Measurements from ENCODE around the gene GNRH2. TPM values are rescaled to one million over a fixed set of nuclear protein-coding genes. Genes with fewer than 3 reads are reported as not detected.
"Not testable (repeated sequence)": the region's sequence is repeated elsewhere in the genome, so short reads cannot be mapped to it uniquely, and the experiment has no call there.

GNRH2 gene, protein sequence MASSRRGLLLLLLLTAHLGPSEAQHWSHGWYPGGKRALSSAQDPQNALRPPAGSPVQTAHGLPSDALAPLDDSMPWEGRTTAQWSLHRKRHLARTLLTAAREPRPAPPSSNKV
- 1 to 10 TPM in 1 of 3 donors, under 1 TPM in 2; 0.46 to 3.0 (median 0.90) TPM for total RNA-seq

DNA sequence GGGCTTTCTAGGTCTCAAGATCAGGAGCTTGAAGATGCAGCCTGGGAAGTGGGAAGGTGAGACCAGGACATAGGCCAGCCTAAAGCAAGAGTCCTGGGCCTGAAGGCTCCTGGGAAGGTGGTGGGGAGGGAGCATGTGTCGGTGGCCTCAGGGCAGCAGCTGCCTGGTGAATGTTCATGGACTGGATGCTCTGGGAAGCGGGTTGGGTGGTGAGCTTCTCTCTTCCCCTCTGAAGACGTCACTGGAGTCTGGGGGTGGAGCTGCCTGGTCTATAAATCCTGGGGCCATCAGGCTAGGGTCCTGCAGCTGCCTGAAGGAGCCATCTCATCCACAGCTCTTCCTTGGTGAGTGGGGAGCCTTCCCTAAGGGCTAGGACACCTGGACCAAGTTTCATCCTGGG is at the start of gene GNRH2:
GNRH2 (plus strand) TSS at position 301 of the 400 bp plus-strand sequence. CDS start 793 bp downstream, outside the sequence.
- no peak for ATAC-seq
- Mint-ChIP-seq H3K27me3 (ENCODE audit: low read depth) (no peaks in the 10 kb centered on the region), H3K36me3 (ENCODE audit: insufficient read depth) (peaks cover 18% of the 10 kb centered on the region), H3K9me3 (no peaks in the 10 kb centered on the region), H3K4me3 (peak within 1 kb of the TSS; percentile 90), H3K4me1 (ENCODE audit: low read depth) (peaks cover 17% of the 10 kb centered on the region)
- DNase-seq: no peak

DNA sequence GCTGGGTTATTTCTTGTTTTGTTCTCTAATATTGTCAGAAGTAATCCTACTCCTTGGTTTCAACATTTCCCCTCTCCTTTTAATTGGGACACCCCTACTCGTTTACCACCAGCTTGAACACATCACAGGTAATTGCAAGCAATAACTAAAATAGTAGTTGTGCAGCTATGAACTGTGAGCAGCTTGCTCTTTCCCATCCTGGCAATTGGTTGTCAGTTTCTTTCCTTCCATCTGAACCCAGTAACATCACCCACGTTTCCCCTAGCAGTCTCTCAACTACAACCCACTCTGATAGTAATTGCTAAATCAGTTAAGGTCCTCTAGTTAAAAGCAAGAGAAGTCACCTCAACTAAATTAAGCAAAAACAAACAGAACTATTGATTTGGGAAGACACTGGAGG is 47.6 kb upstream of the GNRH2 start:
- peaks cover 36% of the 10 kb centered on the region for H3K36me3 Mint-ChIP-seq (ENCODE audit: insufficient read depth)
- no peaks in the 10 kb centered on the region for H3K27me3 Mint-ChIP-seq (ENCODE audit: low read depth)
- ATAC-seq: no peak
- no peak for DNase-seq
- no peak overlapping the region for H3K4me3 Mint-ChIP-seq
- no peaks in the 10 kb centered on the region for H3K9me3 Mint-ChIP-seq
- no peaks in the 10 kb centered on the region for H3K4me1 Mint-ChIP-seq (ENCODE audit: low read depth)

DNA sequence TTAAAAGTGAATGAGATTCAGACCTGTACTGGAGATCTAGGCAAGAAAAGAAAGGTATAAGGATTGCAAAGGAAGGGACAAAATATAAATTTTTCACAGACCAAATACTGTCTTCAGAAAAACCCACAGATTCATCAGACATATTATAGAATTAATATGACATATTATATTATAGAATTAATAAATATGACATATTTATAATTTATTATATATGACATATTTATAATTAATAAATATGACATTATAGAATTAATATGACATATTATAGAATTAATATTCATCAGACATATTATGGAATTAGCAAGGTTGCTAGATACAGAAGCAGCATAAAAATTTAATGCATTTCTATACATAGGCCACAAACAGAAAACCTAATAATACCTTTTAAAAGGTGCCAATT is 44.7 kb upstream of the GNRH2 start:
- no peaks in the 10 kb centered on the region for H3K4me1 Mint-ChIP-seq (ENCODE audit: low read depth)
- H3K4me3 Mint-ChIP-seq: no peak overlapping the region
- H3K36me3 Mint-ChIP-seq (ENCODE audit: insufficient read depth): peaks cover 30% of the 10 kb centered on the region
- H3K27me3 Mint-ChIP-seq (ENCODE audit: low read depth): no peaks in the 10 kb centered on the region
- H3K9me3 Mint-ChIP-seq: no peaks in the 10 kb centered on the region
- ATAC-seq: no peak
- DNase-seq: no peak

DNA sequence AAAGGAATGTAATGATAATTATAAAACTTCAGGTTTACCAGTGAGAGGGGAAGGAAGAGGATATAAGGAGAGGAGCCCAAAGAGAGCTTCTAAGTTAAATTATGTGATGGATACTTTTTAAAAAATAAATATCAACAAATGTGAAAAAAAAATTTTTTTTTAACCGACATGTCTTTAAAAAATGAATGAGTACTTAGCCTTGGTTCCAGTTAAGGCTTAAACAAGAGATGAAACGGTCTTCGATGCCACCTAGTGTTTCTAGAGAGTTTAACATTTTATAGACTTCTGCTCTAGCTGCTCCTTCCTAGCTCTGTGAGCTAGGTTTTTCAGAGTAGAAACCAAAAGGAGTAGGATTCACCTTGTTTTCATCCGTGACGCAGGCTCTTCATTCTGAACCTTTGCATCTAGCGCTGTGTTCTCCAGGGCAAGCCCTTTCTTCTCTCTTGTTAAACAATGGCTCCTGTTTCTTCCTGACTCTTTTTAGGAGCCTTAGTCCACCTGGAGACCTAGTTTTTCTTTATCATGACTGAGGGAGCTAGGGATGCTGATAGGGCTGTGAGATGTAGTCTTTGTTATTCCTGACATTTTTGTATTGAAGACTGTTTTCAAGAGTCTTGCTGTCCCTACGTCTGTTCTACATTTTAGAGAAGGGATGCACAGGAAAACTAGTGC is 42.4 kb upstream of the GNRH2 start:
- Mint-ChIP-seq H3K4me1 (ENCODE audit: low read depth) (no peaks in the 10 kb centered on the region), H3K4me3 (no peak overlapping the region), H3K27me3 (ENCODE audit: low read depth) (no peaks in the 10 kb centered on the region), H3K36me3 (ENCODE audit: insufficient read depth) (peaks cover 19% of the 10 kb centered on the region), H3K9me3 (no peaks in the 10 kb centered on the region)
- peak; percentile 89 for ATAC-seq
- DNase-seq: no peak

DNA sequence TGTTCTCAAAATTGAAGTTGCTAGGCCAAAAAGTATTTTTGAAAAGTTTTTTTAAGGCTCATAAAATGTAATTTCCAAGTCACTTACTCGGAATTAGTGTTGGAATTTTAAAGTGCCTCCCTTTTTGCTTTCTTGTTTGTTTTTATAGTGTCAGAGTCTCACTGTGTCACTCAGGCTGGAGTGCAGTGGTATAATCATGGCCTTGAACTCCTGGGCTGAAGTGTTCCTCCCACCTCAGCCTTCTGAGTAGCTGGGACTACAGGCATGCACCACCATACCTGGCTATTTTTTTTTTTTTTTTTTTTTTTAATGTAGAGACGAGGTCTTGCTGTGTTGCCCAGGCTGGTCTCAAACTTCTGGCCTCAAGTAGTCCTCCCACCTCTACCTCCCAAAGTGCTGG is 40.0 kb upstream of the GNRH2 start:
- no peak for DNase-seq
- ATAC-seq: no peak
- H3K4me1 Mint-ChIP-seq (ENCODE audit: low read depth): no peaks in the 10 kb centered on the region
- no peaks in the 10 kb centered on the region for H3K27me3 Mint-ChIP-seq (ENCODE audit: low read depth)
- H3K4me3 Mint-ChIP-seq: no peak overlapping the region
- H3K36me3 Mint-ChIP-seq (ENCODE audit: insufficient read depth): peaks cover 14% of the 10 kb centered on the region
- no peaks in the 10 kb centered on the region for H3K9me3 Mint-ChIP-seq

DNA sequence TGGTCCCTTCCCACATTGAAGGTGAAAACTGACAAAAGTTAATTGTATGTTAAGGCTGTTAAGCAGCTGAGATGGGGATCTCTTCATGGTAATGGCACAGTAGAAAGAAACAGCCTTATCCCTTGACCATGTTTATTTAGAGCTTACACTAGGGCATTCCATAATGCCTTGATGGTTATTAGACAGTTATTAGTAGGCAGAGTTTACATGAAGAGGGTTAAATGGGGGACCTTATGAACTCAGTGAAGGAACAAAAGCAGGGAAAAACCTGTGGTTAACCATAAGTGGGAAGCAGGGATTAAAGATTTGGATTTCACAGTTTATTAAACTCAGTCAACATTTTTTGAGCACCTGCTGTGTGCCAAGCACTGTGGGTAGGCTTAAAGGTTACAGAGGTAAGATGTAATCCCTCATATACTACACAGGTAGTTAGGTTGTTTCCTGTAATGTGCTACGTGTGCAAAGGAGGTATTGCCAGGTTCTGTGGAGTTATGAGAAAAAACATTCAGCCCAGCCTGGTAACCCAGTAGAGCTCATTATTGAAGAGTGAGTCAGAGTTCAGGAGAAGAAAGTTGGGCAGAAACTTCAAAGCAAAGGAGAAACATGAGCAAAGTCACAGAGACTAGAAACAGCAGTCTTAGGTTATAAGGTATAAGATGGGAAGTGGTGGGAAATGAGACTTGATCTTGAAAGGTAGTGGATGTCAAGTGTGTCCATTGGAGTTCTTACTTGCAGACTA is 32.3 kb upstream of the GNRH2 start:
- DNase-seq (no peak), ATAC-seq (peak; percentile 81 to 85)
- H3K36me3 Mint-ChIP-seq (ENCODE audit: insufficient read depth): peaks cover 28% of the 10 kb centered on the region
- H3K4me1 Mint-ChIP-seq (ENCODE audit: low read depth): peaks cover 34% of the 10 kb centered on the region
- H3K4me3 Mint-ChIP-seq: peak overlapping the region; percentile 14
- H3K27me3 Mint-ChIP-seq (ENCODE audit: low read depth): no peaks in the 10 kb centered on the region
- no peaks in the 10 kb centered on the region for H3K9me3 Mint-ChIP-seq

DNA sequence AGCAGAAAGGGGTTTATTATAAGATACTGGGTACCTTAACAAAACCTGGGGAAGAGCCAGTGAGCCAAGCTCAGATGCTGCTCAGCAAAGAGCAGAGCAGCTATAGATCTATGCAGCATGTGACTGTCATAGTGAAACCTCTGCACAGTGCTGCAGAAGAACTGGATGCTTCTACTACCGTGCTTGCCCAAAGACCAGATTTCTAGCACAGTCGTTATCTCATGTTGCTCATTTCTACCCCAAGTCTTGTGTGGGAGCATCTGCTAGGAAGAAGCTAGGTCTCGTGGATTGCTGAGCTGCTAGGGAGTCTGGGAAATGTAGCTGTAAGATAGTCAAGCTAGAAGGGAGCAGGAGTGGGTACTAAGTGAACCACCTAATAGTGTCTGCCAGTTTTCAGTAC is 31.7 kb upstream of the GNRH2 start:
- Mint-ChIP-seq H3K36me3 (ENCODE audit: insufficient read depth) (peaks cover 30% of the 10 kb centered on the region), H3K4me1 (ENCODE audit: low read depth) (peaks cover 34% of the 10 kb centered on the region), H3K9me3 (no peaks in the 10 kb centered on the region), H3K27me3 (ENCODE audit: low read depth) (no peaks in the 10 kb centered on the region), H3K4me3 (peak overlapping the region; percentile 5)
- ATAC-seq: peak; percentile 71 to 74
- DNase-seq: no peak

DNA sequence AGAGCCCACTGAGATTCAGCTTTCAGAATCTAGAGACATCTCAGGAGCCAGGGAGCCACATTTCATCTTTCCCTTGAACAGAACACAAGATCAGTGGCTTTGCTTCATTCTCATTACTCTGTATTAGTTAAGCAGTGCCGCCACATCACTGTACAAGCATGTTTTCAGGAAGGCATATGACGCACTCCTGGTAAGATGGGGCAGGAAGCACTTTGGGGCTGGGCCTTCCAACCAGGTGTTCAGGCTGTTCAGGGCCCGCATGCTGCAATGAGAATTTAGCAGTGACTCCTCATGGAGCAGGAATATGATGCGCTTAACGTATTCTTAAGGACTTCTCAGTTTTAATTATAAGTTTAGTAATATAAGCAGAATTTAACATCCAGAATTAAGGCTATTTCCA is 29.7 kb upstream of the GNRH2 start:
- no peak overlapping the region for H3K4me3 Mint-ChIP-seq
- DNase-seq (no peak), ATAC-seq (no peak)
- H3K27me3 Mint-ChIP-seq (ENCODE audit: low read depth): no peaks in the 10 kb centered on the region
- peaks cover 34% of the 10 kb centered on the region for H3K36me3 Mint-ChIP-seq (ENCODE audit: insufficient read depth)
- H3K9me3 Mint-ChIP-seq: no peaks in the 10 kb centered on the region
- H3K4me1 Mint-ChIP-seq (ENCODE audit: low read depth): peaks cover 34% of the 10 kb centered on the region

DNA sequence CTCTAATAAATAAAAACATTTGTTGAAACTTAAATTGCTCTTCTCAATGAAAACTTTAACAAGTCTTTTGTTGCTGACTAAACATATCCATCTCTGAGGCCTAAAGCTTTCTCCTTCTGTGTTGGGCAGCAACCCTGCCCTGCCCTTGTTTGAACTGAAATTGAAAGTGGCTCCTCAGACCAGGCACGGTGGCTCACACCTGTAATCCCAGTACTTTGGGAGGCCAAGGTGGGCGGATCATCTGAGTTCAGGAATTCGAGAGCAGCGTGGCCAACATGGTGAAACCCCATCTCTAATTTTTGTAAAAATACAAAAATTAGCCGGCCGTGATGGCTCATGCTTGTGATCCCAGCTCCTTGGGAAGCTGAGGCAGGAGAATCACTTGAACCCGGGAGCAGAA is 29.2 kb upstream of the GNRH2 start:
- ATAC-seq (no peak), DNase-seq (no peak)
- no peak overlapping the region for H3K4me3 Mint-ChIP-seq
- H3K9me3 Mint-ChIP-seq: no peaks in the 10 kb centered on the region
- no peaks in the 10 kb centered on the region for H3K27me3 Mint-ChIP-seq (ENCODE audit: low read depth)
- peaks cover 30% of the 10 kb centered on the region for H3K36me3 Mint-ChIP-seq (ENCODE audit: insufficient read depth)
- H3K4me1 Mint-ChIP-seq (ENCODE audit: low read depth): peaks cover 34% of the 10 kb centered on the region

DNA sequence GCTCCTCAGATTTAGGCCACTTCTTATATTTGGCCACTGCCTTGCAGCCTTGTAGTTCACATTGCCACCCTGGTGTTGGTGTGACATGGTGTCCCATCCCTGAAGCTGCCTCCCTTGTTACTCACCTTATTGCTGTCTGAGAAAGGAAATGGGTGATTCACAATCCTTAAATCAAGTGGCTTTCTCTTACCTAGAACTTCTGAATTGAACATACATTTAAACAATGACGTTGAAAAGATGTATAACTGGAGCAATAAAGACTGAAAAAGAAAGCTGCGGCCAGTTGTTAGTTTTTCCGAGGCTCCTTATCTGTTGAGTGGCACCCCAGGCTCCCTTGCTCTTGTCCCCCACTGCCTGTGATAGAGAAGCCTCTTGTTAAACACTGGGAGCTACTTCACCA is 28.8 kb upstream of the GNRH2 start:
- Mint-ChIP-seq H3K4me3 (no peak overlapping the region), H3K9me3 (no peaks in the 10 kb centered on the region), H3K36me3 (ENCODE audit: insufficient read depth) (peaks cover 26% of the 10 kb centered on the region), H3K27me3 (ENCODE audit: low read depth) (no peaks in the 10 kb centered on the region), H3K4me1 (ENCODE audit: low read depth) (peaks cover 32% of the 10 kb centered on the region)
- ATAC-seq: peak; percentile 41 to 62
- no peak for DNase-seq

DNA sequence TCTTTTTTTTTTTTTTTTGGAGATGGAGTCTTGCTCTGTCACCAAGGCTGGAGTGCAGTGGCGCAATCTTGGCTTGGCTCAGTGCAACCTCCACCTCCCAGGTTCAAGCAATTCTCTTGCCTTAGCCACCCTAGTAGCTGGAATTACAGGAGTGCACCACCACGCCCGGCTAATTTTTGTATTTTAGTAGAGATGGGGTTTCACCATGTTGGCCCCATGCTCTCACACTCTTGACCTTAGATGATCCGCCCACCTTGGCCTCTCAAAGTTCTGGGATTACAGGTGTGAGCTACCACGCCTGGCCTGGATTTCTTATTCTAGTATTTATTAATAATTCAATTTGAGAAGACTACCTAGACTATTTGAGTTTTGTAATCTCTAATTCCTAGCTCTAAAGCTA is 28.1 kb upstream of the GNRH2 start:
- not testable (repeated sequence) for H3K27me3 Mint-ChIP-seq (ENCODE audit: low read depth); H3K9me3 Mint-ChIP-seq; ATAC-seq; H3K4me3 Mint-ChIP-seq; DNase-seq
- Mint-ChIP-seq H3K4me1 (ENCODE audit: low read depth) (peaks cover 32% of the 10 kb centered on the region), H3K36me3 (ENCODE audit: insufficient read depth) (peaks cover 26% of the 10 kb centered on the region)

DNA sequence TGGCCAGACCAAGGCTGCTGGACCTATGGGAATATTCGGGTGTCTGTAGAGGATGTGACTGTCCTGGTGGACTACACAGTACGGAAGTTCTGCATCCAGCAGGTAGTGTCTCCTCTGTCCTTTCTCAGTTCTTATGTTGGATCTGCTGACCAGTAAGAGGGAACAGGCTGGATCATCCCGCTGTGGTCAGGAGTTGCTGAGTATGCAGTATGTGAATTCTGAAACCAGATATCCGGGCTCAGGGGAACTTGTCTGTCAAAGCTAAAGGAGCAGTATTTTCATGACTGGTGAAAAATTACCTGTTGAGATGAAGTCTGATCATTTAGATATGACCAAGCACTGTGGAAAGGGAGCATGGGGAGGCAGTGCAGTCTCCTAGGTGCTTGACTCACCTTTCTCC is 22.1 kb upstream of the GNRH2 start:
- no peak for ATAC-seq
- H3K4me1 Mint-ChIP-seq (ENCODE audit: low read depth): no peaks in the 10 kb centered on the region

DNA sequence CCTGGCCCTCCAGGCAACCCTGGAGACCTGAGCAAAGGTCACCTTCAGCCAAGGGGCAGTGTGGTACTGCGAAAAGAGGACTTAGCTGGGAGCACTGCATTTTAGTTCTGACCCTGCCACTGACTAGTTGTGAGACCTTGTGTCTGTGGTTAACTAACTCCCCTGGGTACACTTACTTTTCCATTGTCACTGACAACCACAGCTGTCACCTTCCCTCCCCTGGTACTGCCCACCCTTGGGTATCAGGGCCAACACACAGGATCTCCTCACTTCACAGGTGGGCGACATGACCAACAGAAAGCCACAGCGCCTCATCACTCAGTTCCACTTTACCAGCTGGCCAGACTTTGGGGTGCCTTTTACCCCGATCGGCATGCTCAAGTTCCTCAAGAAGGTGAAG is 21.6 kb upstream of the GNRH2 start:
- no peak overlapping the region for H3K4me3 Mint-ChIP-seq
- ATAC-seq: no peak

More for the DNA sequence above, 22.1 kb upstream of the GNRH2 start:
- DNase-seq: no peak
- Mint-ChIP-seq H3K4me3 (no peak overlapping the region), H3K27me3 (ENCODE audit: low read depth) (no peaks in the 10 kb centered on the region), H3K9me3 (no peaks in the 10 kb centered on the region), H3K36me3 (ENCODE audit: insufficient read depth) (peaks cover 40% of the 10 kb centered on the region)

DNA sequence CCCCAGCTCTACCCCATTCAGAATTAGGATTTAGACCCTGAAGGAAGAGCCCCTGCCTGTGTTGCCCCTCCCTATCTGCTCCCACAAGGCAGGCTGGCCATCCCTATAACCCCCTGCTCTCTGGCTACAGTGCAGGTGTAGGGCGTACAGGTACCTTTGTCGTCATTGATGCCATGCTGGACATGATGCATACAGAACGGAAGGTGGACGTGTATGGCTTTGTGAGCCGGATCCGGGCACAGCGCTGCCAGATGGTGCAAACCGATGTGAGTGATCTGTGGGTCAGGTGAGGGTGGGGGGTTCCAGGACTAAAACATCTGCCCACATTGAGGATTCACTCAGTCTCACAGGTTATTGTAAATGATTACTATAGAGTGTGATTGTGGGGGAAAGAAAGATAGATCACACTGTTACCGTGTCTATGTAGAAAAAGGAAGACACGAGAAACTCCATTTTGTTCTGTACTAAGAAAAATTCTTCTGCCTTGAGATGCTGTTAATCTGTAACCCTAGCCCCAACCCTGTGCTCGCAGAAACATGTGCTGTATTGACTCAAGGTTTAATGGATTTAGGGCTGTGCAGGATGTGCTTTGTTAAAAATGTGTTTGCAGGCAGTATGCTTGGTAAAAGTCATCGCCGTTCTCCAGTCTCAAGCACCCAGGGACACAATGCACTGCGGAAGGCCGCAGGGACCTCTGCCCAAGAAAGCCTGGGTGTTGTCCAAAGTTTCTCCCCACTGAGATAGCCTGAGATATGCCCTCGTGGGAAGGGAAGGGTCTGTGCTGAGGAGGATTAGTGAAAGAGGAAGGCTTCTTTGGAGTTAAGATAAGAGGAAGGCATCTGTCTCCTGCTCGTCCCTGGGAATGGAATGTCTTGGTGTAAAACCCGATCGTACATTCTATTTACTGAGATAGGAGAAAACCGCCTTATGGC is 20.6 kb upstream of the GNRH2 start:
- peaks cover 33% of the 10 kb centered on the region for H3K36me3 Mint-ChIP-seq (ENCODE audit: insufficient read depth)
- not testable (repeated sequence) for H3K27me3 Mint-ChIP-seq (ENCODE audit: low read depth); H3K9me3 Mint-ChIP-seq; ATAC-seq; DNase-seq; H3K4me3 Mint-ChIP-seq; H3K4me1 Mint-ChIP-seq (ENCODE audit: low read depth)

More for the DNA sequence above, 21.6 kb upstream of the GNRH2 start:
- Mint-ChIP-seq H3K27me3 (ENCODE audit: low read depth) (no peaks in the 10 kb centered on the region), H3K36me3 (ENCODE audit: insufficient read depth) (peaks cover 38% of the 10 kb centered on the region), H3K9me3 (no peaks in the 10 kb centered on the region), H3K4me1 (ENCODE audit: low read depth) (no peaks in the 10 kb centered on the region)
- no peak for DNase-seq

Measured in activated T-cell treated with anti-CD3 and anti-CD28 coated beads, Interleukin-2, amount 50 U/mL, for 4 hours (primary cell).